HEK293 (cell line): ENCODE results near the gene TAOK3.

Experiments used
- CTCF ChIA-PET: fragments of 350-600 bp; formaldehyde crosslinking; extraction: SDS; loops from one replicate; lab custom pipeline; 2021; ENCODE audit warnings: antibody characterized with exemption; lab: Yijun Ruan, JAX
- POLR2A ChIA-PET: fragments of 300-600 bp; formaldehyde crosslinking; extraction: SDS; loops from one replicate; lab custom pipeline; 2020; ENCODE audit warnings: antibody characterized with exemption, inconsistent platforms; lab: Yijun Ruan, JAX
- H3K27ac ChIP-seq: fragments of 200-500 bp; sonication (Bioruptor generic); 2 replicates; pipeline ENCODE4 v1.5.1; 2014; ENCODE audit warnings: low read depth, low read length, control low read depth, inconsistent platforms; ENCODE audit errors: extremely low read depth
- H3K36me3 ChIP-seq, 2 experiments: fragments of 200-500 bp in 1 of 2; sonication (Bioruptor generic) in 1 of 2; 1 replicate in 1 of 2; 2 replicates in 1 of 2; pipeline ENCODE4 v1.5.1; 2014 to 2017; ENCODE audit warnings: inconsistent platforms in 2 of 2, low read length in 2 of 2; ENCODE audit not compliant: control insufficient read depth in 2 of 2, insufficient read depth in 1 of 2
- H3K4me1 ChIP-seq: fragments of 200-500 bp; sonication (Bioruptor generic); 2 replicates; pipeline ENCODE4 v1.5.1; 2014; ENCODE audit warnings: mild to moderate bottlenecking, low read length, inconsistent platforms; ENCODE audit not compliant: control insufficient read depth, insufficient read depth
- H3K4me3 ChIP-seq: 2 replicates; pipeline ENCODE4 v1.5.1; 2011; ENCODE audit warnings: low read depth, mild to moderate bottlenecking, control low read depth, low read length, moderate library complexity
- H3K9me3 ChIP-seq: fragments of 200-500 bp; sonication (Bioruptor generic); 2 replicates; pipeline ENCODE4 v1.5.1; 2014; ENCODE audit warnings: low read depth, low read length, inconsistent platforms; ENCODE audit not compliant: control insufficient read depth, insufficient read depth
- BCL11A ChIP-seq: fragments of 450-650 bp; formaldehyde crosslinking; IDR thresholded peaks from 2 replicates; pipeline ENCODE4 v1.5.1; 2016; ENCODE audit warnings: low read depth, missing biosample characterization, missing genetic modification characterization
- GLI4 ChIP-seq: fragments of 450-650 bp; formaldehyde crosslinking; IDR thresholded peaks from 2 replicates; pipeline ENCODE4 v1.5.1; 2016; ENCODE audit warnings: missing biosample characterization, missing genetic modification characterization
- KLF16 ChIP-seq: fragments of 450-650 bp; formaldehyde crosslinking; IDR thresholded peaks from 2 replicates; pipeline ENCODE4 v1.5.1; 2017; ENCODE audit warnings: missing biosample characterization, missing genetic modification characterization
- RBAK ChIP-seq: fragments of 450-650 bp; formaldehyde crosslinking; IDR thresholded peaks from 2 replicates; pipeline ENCODE4 v1.5.1; 2016; ENCODE audit warnings: missing biosample characterization, missing genetic modification characterization
- REPIN1 ChIP-seq: fragments of 450-650 bp; formaldehyde crosslinking; IDR thresholded peaks from 2 replicates; pipeline ENCODE4 v1.5.1; 2017; ENCODE audit warnings: missing biosample characterization, missing genetic modification characterization, low read depth
- SCRT1 ChIP-seq: fragments of 450-650 bp; formaldehyde crosslinking; IDR thresholded peaks from 2 replicates; pipeline ENCODE4 v1.5.1; 2016; ENCODE audit warnings: missing biosample characterization, missing genetic modification characterization, borderline replicate concordance
- ZNF184 ChIP-seq: fragments of 450-650 bp; IDR thresholded peaks from 2 replicates; pipeline ENCODE4 v1.5.1; 2018; ENCODE audit warnings: missing biosample characterization, mild to moderate bottlenecking, missing genetic modification characterization
- ZNF302 ChIP-seq: fragments of 450-650 bp; formaldehyde crosslinking; IDR thresholded peaks from 2 replicates; pipeline ENCODE4 v1.5.1; 2016; ENCODE audit warnings: missing biosample characterization, missing genetic modification characterization, low read depth
- ZNF324 ChIP-seq: fragments of 450-650 bp; formaldehyde crosslinking; IDR thresholded peaks from 2 replicates; pipeline ENCODE4 v1.5.1; 2016; ENCODE audit warnings: missing biosample characterization, missing genetic modification characterization
- ZNF391 ChIP-seq: fragments of 450-650 bp; formaldehyde crosslinking; IDR thresholded peaks from 2 replicates; pipeline ENCODE4 v1.5.1; 2016; ENCODE audit warnings: low read depth, missing biosample characterization, missing genetic modification characterization, borderline replicate concordance
- ZNF555 ChIP-seq: fragments of 450-650 bp; formaldehyde crosslinking; conservative IDR thresholded peaks from 2 replicates; pipeline ENCODE4 v1.5.1; 2017; ENCODE audit warnings: missing biosample characterization, mild to moderate bottlenecking, missing genetic modification characterization, inconsistent platforms
- ZNF768 ChIP-seq: fragments of 450-650 bp; formaldehyde crosslinking; IDR thresholded peaks from 2 replicates; pipeline ENCODE4 v1.5.1; 2018; ENCODE audit warnings: missing biosample characterization, mild to moderate bottlenecking, missing genetic modification characterization
- ZNF777 ChIP-seq: fragments of 450-650 bp; formaldehyde crosslinking; IDR thresholded peaks from 2 replicates; pipeline ENCODE4 v1.5.1; 2017; ENCODE audit warnings: missing biosample characterization, missing genetic modification characterization, borderline replicate concordance
- ZNF792 ChIP-seq: fragments of 450-650 bp; formaldehyde crosslinking; IDR thresholded peaks from 2 replicates; pipeline ENCODE4 v1.5.1; 2016; ENCODE audit warnings: missing biosample characterization, missing genetic modification characterization
- ZXDB ChIP-seq: fragments of 450-650 bp; formaldehyde crosslinking; IDR thresholded peaks from 2 replicates; pipeline ENCODE4 v1.5.1; 2016; ENCODE audit warnings: missing biosample characterization, missing genetic modification characterization
- TF ChIP-seq, protein P1 (sequence below): fragments of 450-650 bp; formaldehyde crosslinking; IDR thresholded peaks from 2 replicates; pipeline ENCODE4; 2016; ENCODE audit warnings: missing biosample characterization, missing genetic modification characterization
- TF ChIP-seq, protein P2 (sequence below): fragments of 450-650 bp; formaldehyde crosslinking; IDR thresholded peaks from 2 replicates; pipeline ENCODE4 v1.5.1; 2016; ENCODE audit warnings: missing biosample characterization, missing genetic modification characterization

TAOK3 gene

DNA sequence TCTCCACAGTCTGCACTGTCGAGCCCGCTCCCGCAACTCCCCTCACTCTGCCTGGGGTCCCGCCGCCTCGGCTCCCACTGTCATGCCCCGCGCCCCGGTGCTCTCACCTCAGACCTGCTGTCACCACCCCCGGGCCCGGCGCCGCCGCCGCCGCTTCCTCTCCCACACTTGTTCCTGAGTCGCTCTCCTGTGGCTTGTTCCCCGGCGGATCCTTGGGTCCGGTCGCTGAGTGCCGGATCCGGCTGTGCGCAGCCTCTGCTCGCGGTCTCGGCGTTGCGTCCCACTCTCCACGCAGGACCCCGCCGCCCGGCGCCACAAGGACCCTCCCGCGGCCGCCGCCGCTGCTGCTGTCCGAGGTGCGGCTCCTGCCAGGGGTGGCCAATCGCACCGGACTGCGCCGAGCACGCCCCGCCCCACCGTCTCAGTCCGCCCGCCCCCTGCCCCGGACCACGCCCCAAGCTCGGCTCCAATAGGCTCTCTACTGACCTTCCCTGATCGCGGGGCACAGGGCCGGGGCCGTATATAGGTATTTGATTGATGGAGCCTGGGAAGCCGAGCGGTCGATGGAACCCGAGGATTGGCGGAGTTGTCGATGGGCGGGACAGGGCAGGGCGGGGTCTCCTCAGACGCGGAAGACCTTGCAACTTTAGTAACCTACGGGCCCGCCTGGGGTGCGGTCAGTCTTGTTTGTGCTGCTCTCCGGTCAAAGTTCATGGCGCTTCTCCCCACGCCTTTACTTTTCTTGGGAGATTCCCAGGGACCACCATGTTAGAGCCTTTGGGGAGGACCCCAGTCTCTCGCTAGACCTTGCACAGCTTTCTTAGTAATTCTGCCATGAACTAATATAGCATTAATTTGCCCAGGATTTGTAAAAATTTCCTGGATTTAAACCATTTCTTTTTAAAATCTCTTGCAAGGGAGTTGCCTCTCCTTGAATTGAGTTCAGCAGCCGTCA lies at the start of gene TAOK3 (continued):
- TF ChIP-seq REPIN1 (no peak), KLF16 (0 out of 2 replicates have a peak, but pooled peaks have one; percentile 21)

DNA sequence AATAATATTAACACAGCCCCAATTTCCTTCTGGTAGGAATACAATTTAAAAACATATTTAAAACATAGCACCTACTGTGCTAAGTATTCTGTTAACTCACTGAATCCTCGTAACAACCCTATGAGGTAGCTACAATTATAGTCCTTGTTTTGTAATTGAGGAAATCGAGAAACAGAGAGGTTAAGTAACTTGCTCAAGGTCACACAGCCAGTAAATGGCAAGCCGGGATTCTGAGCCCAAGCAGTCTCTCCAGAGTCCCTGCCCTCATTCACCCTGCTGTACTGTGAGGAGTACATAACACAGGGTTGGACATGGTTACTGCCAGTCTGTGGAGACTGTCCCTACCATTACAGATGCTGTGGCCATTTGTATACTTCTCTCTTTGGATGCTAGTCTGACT lies 48.0 kb upstream of the TAOK3 start:
- CTCF ChIA-PET: interaction anchor here (0.6 to 0.8 kb wide), 2 partner anchors 42 to 494 kb away, joined by 3 to 5 read pairs; no protein-coding TSS in a partner anchor
- peaks cover 0 to 20% of the 10 kb centered on the region in 2 experiments; a peak in 1 of 3 replicates for H3K36me3 ChIP-seq
- POLR2A ChIA-PET: no interaction called here
- no peaks in the 10 kb centered on the region for H3K4me1 ChIP-seq
- no peak overlapping the region for H3K4me3 ChIP-seq
- no peak overlapping the region for H3K27ac ChIP-seq
- H3K9me3 ChIP-seq: no peaks in the 10 kb centered on the region
- peak; percentile 65; the same call in 1 of the 2 replicates for TF ChIP-seq ZNF768 (tag by site-specific recombination)
- TF ChIP-seq ZNF391: no peak
- TF ChIP-seq, all 188 proteins: peak for 1

DNA sequence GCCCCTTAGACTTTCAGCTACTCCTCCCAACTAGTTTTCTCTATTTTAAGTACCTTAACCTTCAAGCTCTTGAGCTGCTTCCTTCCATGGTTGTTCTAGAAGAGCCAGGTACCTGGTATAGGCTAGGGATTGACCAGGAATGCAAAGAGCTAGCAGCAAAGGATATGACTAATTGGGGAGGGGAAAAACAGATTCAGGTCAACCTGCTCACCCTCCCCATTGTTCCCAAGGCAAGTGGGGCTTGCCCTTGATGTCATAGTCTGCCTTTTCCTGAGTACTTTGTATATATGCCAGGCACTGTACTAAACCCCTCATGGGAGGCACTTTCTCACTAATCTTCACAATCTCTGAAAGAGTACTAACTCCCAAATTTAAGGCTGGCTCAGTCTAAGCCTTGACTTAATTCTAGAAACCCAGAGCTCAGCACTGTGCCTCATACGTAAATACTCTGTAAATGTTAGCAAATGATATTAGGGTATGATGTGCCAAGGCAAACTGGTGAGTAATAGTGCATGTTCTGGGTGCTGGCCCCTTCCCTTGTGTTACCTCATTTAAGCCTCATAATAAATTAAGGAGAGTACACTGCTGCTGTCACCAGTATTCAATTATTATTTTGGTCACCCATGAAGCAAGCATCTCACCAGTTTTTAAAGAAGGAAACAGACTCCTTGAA lies 45.8 kb upstream of the TAOK3 start:
- H3K36me3 ChIP-seq: peaks cover 0 to 41% of the 10 kb centered on the region in 2 experiments; a peak in 1 of 3 replicates
- TF ChIP-seq ZNF184 (tag by site-specific recombination) (no peak), ZNF555 (tag by site-specific recombination) (no peak), ZXDB (tag by site-specific recombination) (no peak), GLI4 (tag by site-specific recombination) (no peak), ZNF324 (tag by site-specific recombination) (no peak), ZNF768 (tag by site-specific recombination) (no peak), ZNF302 (tag by site-specific recombination) (no peak), RBAK (tag by site-specific recombination) (no peak), BCL11A (tag by site-specific recombination) (no peak)
- TF ChIP-seq, protein P1, sequence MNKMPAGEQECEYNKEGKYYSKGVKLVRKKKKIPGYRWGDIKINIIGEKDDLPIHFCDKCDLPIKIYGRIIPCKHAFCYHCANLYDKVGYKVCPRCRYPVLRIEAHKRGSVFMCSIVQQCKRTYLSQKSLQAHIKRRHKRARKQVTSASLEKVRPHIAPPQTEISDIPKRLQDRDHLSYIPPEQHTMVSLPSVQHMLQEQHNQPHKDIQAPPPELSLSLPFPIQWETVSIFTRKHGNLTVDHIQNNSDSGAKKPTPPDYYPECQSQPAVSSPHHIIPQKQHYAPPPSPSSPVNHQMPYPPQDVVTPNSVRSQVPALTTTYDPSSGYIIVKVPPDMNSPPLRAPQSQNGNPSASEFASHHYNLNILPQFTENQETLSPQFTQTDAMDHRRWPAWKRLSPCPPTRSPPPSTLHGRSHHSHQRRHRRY (tag by site-specific recombination): no peak
- TF ChIP-seq, protein P2, sequence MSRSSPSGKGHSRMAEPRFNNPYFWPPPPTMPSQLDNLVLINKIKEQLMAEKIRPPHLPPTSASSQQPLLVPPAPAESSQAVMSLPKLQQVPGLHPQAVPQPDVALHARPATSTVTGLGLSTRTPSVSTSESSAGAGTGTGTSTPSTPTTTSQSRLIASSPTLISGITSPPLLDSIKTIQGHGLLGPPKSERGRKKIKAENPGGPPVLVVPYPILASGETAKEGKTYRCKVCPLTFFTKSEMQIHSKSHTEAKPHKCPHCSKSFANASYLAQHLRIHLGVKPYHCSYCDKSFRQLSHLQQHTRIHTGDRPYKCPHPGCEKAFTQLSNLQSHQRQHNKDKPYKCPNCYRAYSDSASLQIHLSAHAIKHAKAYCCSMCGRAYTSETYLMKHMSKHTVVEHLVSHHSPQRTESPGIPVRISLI (tag by site-specific recombination): no peak
- TF ChIP-seq, all 188 proteins: peak for 0
- Histone ChIP-seq H3K4me1 (no peaks in the 10 kb centered on the region), H3K27ac (no peak overlapping the region), H3K4me3 (no peak overlapping the region), H3K9me3 (no peaks in the 10 kb centered on the region)
- POLR2A ChIA-PET: no interaction called here
- CTCF ChIA-PET: no interaction called here

DNA sequence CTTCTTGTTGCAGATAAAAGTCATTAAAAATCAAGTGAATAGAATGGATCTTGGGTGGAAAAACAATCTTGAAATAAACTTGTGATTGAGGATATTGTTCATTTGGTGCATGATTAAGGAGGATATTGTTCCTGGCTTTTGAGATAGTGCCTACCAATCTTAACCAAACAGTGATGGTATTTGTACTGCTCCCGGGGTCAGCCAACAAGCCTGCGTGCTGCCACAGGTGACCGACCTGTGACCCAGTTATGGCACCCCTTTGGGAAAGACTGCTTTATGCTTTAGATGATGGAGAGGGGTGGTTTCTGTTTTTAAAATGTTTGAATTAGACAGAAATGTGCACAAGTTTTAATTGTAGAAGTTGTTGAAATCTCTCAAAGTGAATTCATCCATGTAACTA lies 45.2 kb upstream of the TAOK3 start:
- TF ChIP-seq ZNF777 (no peak), ZNF792 (tag by site-specific recombination) (no peak), SCRT1 (0 out of 2 replicates have a peak, but pooled peaks have one; percentile 15)
- TF ChIP-seq, all 188 proteins: peak for 1
- ChIA-PET CTCF (no interaction called here), POLR2A (no interaction called here)
- Histone ChIP-seq H3K9me3 (no peaks in the 10 kb centered on the region), H3K4me1 (no peaks in the 10 kb centered on the region), H3K36me3 (peaks cover 4 to 47% of the 10 kb centered on the region in 2 experiments; a peak in 2 of 3 replicates), H3K27ac (no peak overlapping the region), H3K4me3 (no peak overlapping the region)
